GM19467 (cell line): Measurements from ENCODE around the gene COL5A1.

Experiments used
- ATAC-seq: cut with Tn5 transposase; IDR thresholded peaks from one replicate; pipeline ENCODE4 v1.9.1; 2021; ENCODE audit warnings: mild to moderate bottlenecking, moderate library complexity; ENCODE audit not compliant: unreplicated experiment

The COL5A1 gene

DNA sequence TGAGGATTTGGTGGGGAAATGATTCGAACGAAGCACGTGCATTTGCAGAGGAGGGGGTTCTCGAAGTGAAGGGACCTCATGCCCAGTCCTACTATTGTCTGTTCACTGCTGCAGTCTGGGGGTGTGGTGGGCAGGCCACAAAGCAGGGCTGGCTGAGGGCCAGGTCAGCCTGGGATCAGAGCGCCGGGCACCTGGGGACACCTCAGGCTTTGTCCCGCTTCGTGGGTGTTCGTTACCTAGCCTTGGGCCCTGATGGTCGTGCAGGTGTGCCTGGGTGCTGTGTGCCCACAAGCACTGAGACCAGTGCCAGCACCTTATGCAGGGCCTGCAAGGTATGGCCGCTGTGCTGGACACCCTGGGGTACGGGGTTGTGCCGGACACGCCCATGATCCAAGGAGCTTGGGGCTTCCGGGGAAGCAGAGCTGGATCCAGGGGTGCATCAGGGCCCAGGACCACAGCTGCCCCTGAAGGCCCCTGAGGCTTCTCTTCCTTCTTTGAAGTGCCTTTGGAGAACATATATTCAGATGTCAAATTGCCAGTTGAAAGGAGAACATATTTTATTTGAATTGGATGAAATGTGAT is 80.6 kb downstream of the COL5A1 start:
- no peak for ATAC-seq

DNA sequence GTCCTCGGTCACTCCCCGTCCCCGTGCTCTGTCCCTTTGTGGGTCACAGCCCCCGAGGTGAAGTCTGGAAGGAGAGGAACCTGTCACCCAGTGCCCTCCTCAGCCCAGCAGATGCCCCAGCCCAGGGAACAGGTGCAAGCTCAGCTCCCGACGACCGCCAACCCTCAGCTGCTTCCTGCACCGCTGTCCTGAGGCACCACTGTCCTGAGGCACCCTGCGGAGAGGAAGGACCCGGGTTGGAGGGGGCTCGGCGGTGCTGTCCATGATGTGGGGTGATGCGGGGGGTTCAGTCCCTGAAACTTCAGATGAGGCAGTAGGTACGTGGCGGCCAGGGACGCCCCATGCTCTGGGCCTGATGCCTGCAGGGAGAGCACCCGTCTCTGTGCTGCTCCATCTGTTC is 81.4 kb downstream of the COL5A1 start:
- ATAC-seq = no peak

DNA sequence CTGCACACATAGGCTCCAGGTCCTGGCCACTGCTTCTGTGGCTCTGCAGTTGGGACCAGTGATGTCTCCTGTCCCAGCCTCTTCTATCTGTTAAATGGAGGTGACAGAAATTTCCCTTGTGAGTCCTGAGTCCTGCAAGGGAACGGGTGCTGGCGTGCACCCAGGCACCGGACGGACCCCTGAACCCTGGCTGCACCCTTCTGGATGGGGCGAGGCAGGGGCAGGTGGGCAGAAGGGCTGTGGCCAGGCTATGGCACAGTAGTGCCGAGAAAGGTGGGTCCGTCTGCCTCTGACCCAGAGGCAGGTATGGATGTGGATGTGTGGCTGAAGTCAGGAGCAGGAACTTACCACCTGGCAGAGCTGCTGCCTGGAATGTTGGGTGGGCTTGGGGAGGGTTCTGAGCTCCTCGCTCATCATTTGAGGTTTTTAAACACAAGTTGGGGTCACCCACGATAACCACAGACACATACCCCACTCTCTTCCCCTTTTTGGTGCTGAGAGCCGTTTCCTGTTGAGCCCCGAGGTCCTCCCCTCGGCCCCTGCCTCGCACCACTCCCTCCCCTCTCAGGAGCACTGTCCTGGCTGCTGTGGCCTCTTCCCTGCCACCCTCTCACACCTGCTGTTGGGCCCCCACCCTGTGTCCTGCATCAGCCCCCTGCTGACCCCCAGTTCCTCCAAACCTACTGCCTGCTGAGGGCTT is 82.0 kb downstream of the COL5A1 start:
- ATAC-seq = no peak

DNA sequence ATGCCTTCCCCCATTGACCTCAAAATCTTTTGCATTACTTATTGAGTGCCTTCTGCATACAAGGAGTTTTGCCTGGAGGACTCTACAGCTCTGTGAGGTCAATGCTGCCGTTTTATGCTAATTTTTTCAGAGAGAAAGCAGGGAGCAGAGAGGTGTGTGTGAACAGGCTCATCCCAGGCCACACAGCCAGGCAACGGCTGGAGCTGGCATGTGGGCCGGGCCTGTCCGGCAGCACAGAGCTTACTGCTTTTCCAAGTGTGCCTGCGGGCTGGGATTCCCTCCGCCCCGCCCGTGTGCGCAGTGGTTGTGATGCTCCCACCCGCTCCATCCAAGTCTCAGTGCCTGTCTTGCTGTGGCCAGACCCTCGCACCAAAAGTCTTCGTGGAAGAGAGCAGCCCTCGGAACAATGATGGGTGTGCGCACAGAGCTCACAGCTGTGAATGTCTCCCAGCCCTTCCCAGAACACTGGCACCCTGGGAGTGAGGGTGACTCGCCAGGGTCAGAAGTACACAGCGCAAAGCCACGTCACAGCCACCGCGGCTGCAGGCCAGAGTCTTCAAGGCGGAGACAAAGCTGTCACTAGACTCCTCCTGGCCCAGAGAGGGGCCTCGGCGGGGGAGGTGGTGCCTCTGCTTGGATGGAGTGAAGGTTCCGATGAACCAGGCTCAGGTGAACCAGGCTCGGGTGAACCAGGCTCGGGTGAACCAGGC is 82.8 kb downstream of the COL5A1 start:
- ATAC-seq = no peak

DNA sequence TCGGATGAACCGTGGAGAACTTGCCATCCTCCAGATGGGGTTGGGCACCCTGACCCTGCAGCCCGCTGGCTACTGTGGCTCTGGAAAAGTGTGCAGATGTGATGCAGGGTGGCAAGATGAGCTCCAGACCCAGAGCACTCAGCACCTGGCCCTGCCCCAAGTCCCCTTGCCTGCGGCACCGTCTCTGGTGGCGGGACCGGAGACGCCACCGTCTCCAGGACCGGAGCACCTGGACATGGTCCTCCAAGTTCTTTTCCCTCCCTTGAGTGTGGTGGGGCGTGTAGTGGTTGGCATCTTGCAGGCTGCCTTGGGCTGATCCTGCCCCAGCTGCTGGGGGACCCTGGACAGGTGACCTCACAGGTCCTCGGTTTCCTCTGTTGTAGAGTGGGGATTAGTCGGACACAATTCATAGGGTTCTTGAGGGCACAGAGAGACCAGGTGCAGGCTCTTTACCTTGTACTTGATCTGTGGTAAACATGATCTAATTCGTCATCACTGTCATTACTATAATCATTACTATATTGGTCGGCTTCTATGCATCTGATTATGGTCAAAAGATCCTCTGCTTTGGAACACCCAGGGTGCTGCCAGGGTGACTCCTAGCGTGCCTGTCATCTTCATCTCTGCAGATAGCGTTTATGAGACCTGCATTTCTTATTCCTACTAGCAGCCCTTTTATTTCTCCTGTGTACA is 83.5 kb downstream of the COL5A1 start:
- ATAC-seq = no peak

DNA sequence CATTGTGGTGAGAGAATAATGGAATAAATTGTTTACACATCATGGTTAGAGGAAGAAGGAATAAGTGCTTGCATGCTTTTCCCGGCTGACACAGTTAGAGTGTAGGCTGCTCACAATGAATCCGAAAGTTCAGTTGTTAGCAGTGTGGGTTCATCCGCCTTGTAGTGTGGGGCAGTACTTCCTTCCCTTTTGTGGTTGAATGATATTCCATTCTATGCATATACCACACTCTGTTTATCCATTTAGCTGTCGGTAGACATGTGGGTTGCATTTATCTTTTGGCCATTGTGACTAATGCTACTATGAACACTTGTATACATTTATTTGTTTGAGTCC is 84.0 kb downstream of the COL5A1 start:
- ATAC-seq = no peak

DNA sequence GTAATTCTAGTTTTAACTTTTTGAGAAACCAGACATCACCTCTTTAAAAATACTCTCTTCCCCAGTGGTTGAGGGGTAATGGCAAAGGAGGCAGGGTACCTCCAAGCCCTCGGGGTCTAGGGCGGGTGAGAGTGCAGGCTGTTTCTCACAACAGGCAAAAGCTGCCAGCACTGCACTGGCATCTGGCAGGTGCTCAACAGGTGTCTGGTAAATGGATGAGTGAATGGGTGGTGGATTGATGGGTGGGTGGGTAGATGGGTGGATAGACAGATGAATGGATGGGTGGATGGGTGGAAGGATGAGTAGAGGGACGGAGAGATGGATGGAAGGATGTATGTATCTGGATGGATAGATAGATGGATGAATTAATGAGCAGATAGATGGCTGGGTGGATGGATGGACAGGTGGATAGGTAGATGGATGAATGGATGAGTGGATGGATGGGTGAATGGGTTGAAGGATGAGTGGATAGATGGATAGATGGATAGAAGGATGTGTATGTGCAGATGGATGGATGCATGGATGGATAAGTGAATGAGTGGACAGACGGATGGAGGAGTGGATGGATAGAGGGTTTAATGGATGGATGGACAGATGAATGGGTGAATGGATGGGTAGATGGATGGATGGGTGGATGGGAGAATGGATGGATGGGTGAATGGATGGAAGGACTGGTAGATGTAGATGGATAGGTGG is 84.6 kb downstream of the COL5A1 start:
- ATAC-seq = no peak

DNA sequence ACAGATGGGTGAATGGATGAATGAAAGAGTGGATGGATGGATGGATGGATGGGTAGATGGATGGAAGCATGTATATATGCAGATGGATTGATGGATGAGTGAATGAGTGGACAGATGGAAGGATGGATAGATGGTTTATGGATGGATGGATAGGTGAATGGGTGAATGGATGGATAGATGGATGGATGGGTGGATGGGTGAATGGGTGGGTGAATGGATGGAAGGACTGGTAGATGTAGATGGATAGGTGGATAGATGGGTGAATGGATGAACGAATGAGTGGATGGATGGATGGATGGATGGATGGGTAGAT is 85.1 kb downstream of the COL5A1 start:
- ATAC-seq = no peak

DNA sequence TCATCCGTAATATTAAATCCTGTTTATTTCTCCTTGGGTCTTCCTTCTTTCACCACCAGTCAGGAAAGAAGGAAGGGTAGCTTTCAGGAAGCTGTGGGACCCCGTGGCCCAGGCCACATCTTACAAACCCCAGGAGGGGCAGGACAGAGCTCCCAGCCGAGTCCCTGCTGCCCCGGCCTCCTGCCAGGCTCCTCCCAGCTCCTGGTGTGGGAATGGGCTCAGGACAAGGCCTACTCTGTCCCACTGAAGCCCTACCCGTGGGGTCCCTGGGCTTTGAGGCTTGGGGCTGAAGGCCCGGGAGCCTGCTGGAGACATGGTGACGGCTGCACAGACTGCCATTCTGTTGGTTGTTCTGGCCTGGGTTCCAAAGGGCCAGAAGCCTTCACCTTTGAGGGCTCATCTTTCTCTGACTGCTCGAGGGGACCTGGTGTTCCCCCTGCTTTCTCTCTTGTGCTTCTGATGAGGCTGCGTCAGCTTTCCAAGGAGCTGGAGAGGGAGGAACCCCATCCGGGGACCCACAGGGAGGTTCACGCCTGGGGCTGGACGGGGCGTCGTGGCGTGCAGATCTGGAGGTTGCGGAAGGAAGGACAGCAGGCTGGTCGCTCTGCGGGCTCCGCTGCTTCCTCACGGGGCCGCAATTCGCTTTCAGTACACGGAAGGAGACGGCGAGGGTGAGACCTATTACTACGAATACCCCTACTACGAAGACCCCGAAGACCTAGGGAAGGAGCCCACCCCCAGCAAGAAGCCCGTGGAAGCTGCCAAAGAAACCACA is 86.6 kb downstream of the COL5A1 start:
- ATAC-seq = no peak

DNA sequence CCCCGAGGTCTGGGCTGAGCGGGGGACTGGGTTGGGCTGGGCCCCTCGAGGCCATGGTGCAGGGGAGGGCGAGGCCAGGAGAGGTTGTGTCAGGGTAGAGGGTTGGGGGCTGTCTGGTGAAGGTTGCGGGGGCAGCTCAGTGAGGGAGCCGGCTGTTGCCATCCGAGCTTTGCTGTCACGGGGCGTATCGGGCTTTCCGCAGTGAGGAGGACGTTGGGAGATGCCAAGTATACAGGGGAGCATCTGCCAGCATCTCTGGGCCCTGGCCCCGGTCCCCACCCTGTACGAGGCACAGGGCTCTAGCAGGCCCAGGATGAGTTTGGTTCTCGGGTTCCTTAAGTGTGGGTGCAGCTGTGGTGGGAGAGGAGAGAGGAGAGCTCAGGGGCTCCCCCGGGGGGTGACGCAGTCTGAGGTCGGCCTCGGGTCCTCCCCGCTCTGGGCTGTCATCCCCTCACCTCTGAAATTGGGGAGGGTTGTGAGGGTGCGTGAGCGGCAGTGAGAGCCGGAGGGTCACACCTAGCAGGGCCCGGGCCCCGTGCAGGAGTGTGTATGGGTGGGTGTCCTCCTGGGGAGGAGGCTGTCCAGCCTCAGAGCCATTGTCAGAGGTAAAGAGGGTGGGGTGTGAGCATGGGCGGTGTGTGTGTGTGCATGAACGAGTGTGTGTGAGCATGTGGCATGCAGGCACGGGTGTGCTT is 87.3 kb downstream of the COL5A1 start:
- no peak for ATAC-seq

DNA sequence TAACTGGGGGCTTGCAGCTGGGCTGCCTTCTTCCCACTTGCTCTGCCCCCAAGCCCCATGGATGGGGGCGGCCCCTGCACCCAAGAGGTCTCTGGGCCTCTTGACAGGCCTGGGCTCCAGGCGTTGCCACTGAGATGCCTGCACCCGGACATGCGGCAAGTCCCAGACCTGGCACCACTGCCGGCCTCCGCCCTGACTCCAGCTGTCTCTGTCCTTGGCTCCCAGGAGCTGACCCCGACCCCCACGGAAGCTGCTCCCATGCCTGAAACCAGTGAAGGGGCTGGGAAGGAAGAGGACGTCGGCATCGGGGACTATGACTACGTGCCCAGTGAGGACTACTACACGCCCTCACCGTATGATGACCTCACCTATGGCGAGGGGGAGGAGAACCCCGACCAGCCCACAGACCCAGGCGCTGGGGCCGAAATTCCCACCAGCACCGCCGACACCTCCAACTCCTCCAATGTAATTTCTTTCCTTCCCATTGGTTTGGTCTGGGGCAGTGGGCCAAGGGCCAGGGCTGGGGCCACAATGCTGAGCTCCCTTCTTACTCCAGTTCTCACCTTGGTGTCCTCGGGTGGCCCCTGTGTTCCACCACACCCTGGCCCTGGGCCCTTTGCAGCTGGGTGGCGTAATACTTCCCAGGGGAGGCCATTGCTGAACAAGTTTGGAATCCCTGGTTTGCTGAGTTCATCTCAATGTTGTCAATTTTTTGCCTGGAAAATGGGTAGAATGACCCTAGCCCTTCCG is 88.6 kb downstream of the COL5A1 start:
- ATAC-seq = no peak

DNA sequence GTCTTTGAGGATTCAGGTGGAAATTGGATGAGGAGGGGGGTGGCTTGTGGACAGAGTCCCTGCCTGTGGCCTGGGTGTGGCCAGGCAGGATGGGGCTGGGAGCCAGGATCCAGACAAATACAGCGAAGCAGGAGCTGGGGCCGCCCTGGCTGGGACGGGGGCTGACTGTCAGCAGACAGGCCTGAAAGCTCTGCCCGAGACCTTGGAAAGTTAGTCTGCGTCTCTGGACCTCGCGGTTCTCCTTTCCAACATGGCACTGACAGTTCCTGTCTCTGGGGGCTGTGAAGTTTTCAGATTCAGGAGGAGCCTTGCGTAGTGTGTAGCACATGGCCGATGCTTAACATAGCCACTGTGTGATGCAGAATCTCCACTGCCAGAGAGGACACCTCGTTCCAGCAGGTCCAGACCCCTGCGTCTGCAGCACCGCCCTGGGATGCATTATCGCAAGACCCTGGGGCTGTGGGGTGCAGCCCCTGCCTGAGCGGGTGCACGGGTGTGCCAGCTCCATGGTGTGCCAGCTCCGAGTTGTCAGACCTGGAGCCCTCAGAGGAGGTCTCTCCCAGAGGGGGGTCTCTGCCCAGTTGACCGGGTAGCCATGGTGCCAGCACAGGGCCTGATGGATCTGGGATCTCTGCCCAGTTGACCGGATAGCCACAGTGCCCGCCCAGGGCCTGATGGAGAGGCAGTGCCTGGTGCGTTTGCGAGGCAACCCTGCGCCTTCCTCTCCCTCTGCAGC is 89.3 kb downstream of the COL5A1 start:
- ATAC-seq = no peak

DNA sequence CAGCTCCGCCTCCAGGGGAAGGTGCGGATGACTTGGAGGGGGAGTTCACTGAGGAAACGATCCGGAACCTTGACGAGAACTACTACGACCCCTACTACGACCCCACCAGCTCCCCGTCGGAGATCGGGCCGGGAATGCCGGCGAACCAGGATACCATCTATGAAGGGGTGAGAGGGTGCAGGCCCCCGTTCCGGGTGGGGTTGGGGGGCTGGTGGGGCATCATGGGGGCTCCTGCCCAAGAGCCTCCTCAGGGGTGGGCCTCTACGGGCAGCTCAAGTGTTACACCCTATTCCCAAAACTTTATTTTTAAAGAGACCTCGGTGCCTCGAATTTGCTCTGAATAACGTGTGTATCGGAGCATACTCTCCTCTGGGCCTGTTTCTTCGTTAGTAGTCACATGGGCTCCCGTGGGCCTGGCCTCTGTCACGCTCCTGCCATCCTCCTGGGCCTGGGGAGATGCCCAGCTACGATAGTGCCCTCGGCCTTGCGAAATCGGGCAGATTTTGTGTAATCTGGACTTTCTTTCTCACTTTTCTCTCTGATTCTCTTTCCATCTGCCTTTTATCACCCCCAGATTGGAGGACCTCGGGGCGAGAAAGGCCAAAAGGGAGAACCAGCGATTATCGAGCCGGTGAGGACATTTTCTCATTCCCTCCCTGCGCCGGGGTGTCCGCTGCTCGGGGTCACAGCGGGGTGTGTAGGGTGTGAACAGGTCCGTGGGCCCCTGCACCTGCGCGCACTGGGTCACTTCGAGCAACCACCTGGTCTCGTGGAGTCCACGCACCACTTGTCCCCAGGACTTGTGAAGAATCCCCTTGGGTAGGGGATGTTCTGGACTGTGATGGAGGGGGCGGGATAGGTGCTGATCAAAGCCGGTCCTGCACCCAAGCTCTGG is 90.1 kb downstream of the COL5A1 start:
- no peak for ATAC-seq

DNA sequence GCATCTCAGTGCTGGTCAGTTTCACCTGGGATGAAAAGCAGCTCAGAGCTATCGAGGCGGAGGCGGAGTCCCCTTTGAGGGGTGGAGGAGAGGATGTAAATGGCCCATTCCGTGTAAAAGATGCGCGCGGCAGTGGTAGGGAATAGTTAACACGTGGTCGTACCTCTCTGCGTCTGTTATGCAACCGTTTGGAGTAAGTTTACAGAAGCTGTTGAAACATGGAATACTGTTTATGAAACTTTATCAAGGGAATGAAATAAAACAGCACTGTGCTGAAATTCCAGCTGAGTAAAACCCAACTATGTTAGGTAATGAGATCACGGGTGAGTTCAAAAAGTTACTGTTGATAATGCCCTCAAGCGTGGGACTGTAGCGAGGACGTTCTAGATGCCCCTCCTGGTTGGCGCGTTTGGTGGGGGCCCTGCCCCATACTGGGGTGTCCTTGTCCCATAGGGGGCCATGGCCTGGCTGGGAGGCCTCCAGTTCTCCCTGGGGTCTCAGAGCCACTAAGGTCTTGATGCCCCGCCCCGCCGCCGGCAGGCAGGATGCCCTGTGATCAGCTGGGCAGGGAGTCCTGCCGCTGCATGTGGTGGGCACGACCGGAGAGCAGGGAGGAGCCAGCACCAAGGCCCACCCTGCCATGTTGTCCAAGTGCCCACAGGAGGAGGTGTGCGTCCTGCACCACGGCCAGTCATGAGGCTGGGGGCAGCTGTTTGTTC is 90.9 kb downstream of the COL5A1 start:
- ATAC-seq = no peak

DNA sequence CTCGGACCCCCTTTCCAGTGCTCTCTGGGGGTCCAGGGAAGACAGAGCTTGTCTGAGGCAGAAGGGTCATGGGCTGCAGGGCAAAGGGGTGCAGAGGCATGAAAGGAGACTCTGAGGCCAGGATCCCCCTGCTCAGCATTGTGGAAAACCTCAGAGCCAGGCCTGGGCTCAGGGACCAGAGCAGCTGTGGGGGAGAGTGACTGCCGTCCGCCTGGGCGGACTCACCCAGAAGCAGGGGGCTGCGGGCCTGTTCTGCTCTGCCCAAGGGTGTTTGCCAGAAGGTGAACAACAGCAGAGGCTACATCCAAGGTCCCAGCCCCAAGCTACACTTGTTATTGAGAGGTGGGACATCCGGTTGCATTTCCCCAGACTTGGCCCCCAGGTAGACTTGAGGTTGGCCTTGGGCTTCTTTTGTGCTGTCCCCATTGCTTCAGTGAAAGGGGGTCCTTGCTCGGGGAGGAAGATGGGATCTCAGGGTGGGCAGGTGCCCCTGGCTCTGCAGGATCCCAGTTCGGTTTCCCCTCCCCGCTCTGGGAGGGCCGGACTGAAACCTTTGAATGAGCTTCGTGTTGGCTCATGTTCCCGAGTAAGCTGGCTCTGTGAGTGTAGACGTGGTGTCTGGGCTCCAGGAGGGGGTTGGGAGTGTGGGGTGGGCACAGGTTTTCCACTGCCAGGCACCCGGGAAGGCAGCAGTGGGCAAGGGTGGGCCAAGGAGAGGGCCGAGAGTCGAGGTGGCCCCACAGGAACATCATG is 92.1 kb downstream of the COL5A1 start:
- no peak for ATAC-seq

DNA sequence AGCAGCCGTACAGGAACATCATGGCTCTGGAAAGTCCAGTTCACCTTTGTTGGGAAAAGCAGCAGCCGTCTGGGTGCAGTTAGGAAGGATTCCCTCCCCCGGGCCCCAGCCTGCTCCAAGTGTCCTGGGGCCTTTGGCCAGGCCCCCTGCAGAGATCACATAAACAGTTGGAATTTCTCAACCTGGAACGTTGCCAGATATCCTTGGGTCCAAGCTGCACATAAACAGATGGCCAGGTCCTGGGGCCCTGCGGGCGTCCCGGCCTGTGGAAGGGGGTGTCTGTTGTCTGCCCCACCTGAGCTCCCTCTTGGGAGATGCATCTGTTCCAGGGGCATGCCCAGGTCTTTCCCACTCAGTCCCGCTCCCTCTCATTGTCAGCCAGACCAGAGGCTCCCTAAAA is 92.7 kb downstream of the COL5A1 start:
- ATAC-seq = no peak
